Thyroid gland (tissue), 4 donors: ENCODE data around the gene ZNF28. TPM values are rescaled to one million over a fixed set of nuclear protein-coding genes. Genes with fewer than 3 reads are reported as not detected.
"Not testable (repeated sequence)": the region's sequence is repeated elsewhere in the genome, so short reads cannot be mapped to it uniquely, and the experiment has no call there.

Experiments
- DNase-seq, 2 donors: peaks; one replicate each; pipeline ENCODE4 v3.0.0-alpha.2; 2019
- H3K27ac ChIP-seq, 3 donors: fragments of 200-600 bp; sonication (generic); 1 replicate in 2 of 3; 2 replicates in 1 of 3; pipeline ENCODE4 v1.5.1; 2016 to 2019; ENCODE audit warnings: mild to moderate bottlenecking in 1 of 3, moderate library complexity in 1 of 3
- H3K27me3 ChIP-seq: fragments of 200-600 bp; sonication (generic); one replicate; pipeline ENCODE4 v1.5.1; 2019
- H3K36me3 ChIP-seq, 2 donors: fragments of 200-600 bp; sonication (generic); one replicate each; pipeline ENCODE4 v1.5.1; 2016 to 2019
- H3K4me1 ChIP-seq, 2 donors: fragments of 200-600 bp; sonication (generic); one replicate each; pipeline ENCODE4 v1.5.1; 2017 to 2019
- H3K4me3 ChIP-seq, 3 donors: fragments of 200-600 bp; sonication (generic); replicated peaks in 1 of 3; 1 replicate in 2 of 3; 2 replicates in 1 of 3; pipeline ENCODE4 v1.5.1; 2016; ENCODE audit warnings: mild to moderate bottlenecking in 1 of 3
- H3K9me3 ChIP-seq: fragments of 200-600 bp; sonication (generic); one replicate; pipeline ENCODE4 v1.5.1; 2017
- POLR2A ChIP-seq, 2 donors: fragments of 450-650 bp; IDR thresholded peaks; one replicate each; pipeline ENCODE4 v1.6.1; 2017; ENCODE audit warnings: antibody characterized with exemption in 2 of 2, mild to moderate bottlenecking in 2 of 2, moderate library complexity in 1 of 2
- WGBS, 2 donors: methylation state at CpG; one replicate each; pipeline ENCODE4 v1.1.5; 2017; 5-methylcytosine and 5-hydroxymethylcytosine counted together
- intact Hi-C: fragments of 100-400 bp; cut with DNase I; formaldehyde crosslinking; loops from one replicate; pipeline ENCODE4 v1.15.1; 2023
- total RNA-seq, 4 donors: library from RNA; depleted of rRNA; stranded (reverse); fragments of >200 nt; gene quantifications; one replicate each; pipeline ENCODE4 v1.2.3, GENCODE V29; 2016
- TF ChIP-seq, protein P1 (sequence below), 6 experiments: fragments of 200-600 bp in 3 of 6; fragments of 450-650 bp in 3 of 6; sonication (generic) in 3 of 6; IDR thresholded peaks; one replicate each; pipeline ENCODE4 v1.5.1; 2016 to 2019; ENCODE audit warnings: antibody characterized with exemption in 6 of 6, mild to moderate bottlenecking in 2 of 6, inconsistent platforms in 1 of 6, moderate library complexity in 1 of 6

Gene ZNF28
- 10 to 100 TPM; 14.4 to 22.8 (median 21.6) TPM for total RNA-seq

DNA sequence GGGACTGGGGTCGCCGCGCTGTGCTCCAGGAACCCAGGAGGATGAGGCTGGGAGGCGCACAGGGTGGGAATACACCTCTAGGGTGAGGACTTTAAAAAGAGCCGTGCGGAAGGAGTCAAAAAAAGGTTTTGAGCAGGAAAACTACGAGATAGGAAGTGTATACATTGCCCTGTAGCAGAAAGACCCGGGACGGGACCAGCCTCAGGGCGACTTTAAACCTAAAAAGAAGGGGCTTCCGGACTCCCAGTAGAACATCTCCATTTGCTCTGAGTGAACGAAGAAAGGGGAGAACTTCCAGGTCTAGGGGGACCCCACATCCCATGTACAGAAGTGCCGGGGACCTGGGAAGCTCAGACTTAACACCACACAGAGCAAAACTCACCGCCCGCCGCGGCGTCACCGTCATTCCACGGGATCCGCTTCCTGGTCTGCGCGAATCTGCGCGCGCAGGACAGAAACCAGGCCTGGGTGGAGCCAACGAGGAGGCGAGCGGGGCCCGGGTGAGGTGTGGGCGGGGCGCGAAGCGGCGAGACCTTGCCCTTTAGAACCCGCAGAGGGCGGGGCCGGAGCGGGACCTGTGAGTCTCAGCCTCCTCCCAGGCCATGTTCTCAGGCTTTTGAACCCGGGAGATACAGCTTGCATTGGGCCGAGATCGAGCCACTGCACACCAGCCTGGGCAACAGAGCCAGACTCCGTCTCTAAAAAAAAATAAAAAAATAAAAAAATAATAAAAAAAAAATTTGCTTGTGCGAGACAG is at the start of gene ZNF28:
ZNF28 (minus strand) TSS at position 430 of the 757 bp plus-strand sequence. CDS start 3,675 bp downstream, outside the sequence.
- H3K9me3 ChIP-seq, H3K27me3 ChIP-seq, H3K4me1 ChIP-seq, H3K36me3 ChIP-seq, intact Hi-C loops, H3K27ac ChIP-seq: not testable (repeated sequence)
- peak within 1 kb of the TSS; percentile 39 to 62 (median 49) for H3K4me3 ChIP-seq
- 2 to 4% methylated on average over 21 of the region's 44 CpGs for WGBS, 2 donors
- DNase-seq, result peak; percentile 74 to 76
- peak in 1 of 2 donors; percentile 12 for TF ChIP-seq POLR2A (IDR thresholded peaks at IDR 0.05)

DNA sequence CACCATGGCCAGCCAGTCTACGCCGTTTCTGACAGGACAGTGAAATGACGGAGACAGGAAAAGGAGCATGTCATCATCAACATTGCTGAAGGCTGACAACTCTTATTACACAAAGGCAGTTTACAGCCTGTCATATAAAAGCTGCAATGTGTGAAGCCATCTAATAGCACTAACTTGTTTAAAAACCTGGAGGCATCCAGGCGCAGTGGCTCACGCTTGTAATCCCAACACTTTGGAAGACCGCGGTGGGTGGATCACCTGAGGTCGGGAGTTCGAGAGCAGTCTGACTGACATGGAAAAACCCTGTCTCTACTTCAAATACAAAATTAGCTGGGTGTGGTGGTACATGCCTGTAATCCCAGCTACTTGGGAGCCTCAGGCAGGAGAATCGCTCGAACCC is 46.6 kb upstream of the ZNF28 start:
- 87 to 99% methylated on average over 11 of the region's 11 CpGs for WGBS, 2 donors

DNA sequence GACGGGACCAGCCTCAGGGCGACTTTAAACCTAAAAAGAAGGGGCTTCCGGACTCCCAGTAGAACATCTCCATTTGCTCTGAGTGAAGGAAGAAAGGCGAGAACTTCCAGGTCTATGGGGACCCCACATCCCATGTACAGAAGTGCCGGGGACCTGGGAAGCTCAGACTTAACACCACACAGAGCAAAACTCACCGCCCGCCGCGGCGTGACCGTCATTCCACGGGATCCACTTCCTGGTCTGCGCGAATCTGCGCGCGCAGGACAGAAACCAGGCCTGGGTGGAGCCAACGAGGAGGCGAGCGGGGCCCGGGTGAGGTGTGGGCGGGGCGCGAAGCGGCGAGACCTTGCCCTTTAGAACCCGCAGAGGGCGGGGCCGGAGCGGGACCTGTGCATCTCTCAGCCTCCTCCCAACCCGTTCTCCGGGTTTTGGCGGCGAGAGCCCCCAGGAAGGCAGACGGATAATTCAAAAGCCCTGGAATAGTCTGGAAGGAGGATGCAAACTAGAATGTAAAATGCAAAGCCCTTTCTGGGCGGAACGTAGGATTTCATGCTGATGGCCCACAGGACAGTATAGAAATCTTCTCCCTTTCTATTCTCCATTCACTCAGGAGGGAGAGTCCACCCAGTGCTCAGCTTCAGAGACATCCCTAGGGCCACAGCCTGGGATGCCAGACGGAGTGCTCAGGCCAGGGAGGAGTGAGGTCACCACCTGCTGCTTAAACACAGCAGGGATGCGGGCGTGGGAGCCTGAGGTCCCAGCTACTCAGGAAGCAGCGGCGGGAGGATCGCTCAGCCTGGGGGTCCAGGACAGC is 36.2 kb upstream of the ZNF28 start, which contains the start of gene ZNF468:
ZNF468 (minus strand) TSS at position 242 of the 814 bp plus-strand sequence. CDS start 3,347 bp downstream, outside the sequence.
- H3K9me3 ChIP-seq, H3K4me1 ChIP-seq, H3K27me3 ChIP-seq, intact Hi-C loops: not testable (repeated sequence)
- DNase-seq, result peak; percentile 74 to 79
- TF ChIP-seq POLR2A (IDR thresholded peaks at IDR 0.05), result peak in 1 of 2 donors; percentile 56
- TF ChIP-seq, protein P1, sequence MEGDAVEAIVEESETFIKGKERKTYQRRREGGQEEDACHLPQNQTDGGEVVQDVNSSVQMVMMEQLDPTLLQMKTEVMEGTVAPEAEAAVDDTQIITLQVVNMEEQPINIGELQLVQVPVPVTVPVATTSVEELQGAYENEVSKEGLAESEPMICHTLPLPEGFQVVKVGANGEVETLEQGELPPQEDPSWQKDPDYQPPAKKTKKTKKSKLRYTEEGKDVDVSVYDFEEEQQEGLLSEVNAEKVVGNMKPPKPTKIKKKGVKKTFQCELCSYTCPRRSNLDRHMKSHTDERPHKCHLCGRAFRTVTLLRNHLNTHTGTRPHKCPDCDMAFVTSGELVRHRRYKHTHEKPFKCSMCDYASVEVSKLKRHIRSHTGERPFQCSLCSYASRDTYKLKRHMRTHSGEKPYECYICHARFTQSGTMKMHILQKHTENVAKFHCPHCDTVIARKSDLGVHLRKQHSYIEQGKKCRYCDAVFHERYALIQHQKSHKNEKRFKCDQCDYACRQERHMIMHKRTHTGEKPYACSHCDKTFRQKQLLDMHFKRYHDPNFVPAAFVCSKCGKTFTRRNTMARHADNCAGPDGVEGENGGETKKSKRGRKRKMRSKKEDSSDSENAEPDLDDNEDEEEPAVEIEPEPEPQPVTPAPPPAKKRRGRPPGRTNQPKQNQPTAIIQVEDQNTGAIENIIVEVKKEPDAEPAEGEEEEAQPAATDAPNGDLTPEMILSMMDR (IDR thresholded peaks at IDR 0.05), result peak in 1 of 6 experiments; percentile 23
- Histone ChIP-seq H3K4me3 (peak within 1 kb of the TSS; percentile 27 to 70 (median 49)), H3K36me3 (peaks cover 0 to 14% of the 10 kb centered on the region in 2 donors), H3K27ac (peak within 1 kb of the TSS in 1 of 3 donors; percentile 36)
- 2 to 20% methylated on average over 18 to 19 of the region's 43 CpGs for WGBS, 2 donors

More for the DNA sequence above, 46.6 kb upstream of the ZNF28 start:
- H3K27ac ChIP-seq, H3K27me3 ChIP-seq, H3K9me3 ChIP-seq, DNase-seq, H3K4me1 ChIP-seq, H3K4me3 ChIP-seq, H3K36me3 ChIP-seq, intact Hi-C loops: not testable (repeated sequence)

DNA sequence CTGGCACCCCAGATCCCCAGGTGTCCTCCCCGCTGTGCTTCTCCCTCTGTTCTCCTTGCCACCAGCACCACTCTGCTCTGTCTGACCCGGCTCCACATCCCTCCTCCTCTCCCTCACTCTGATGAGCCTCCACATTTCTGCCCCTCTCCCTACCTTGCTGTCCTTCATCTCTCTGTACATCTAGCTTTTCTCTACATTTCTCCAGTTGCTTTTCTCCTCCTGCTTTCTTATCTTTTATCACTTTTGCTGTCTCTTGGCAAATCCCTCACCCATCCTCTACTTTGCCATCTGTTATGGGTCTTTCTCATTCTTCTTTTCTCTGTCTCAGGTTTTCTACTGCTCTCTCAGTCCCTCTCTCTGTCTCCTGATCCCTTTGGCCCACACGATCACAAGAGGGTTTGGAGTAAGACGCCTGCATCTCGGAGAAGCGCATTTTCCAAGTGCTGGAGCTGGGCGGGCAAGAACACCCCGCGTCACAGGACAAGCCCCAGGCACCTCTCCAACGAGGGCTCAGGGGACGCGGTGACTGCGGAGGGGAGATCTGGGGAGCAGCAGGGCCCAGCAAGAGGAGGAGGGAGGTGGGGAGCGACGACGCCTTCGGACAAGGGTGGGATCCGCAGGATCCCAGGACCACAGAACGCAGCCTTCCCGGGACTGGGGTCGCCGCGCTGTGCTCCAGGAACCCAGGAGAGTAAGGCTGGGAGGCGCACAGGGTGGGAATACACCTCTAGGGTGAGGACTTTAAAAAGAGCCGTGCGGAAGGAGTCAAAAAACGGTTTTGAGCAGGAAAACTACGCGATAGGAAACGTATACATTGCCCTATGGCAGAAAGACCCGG is 35.3 kb upstream of the ZNF28 start:
- 2 to 5% methylated on average over 24 to 31 of the region's 31 CpGs for WGBS, 2 donors
- H3K27ac ChIP-seq, result peak overlapping the region in 1 of 3 donors; percentile 36

DNA sequence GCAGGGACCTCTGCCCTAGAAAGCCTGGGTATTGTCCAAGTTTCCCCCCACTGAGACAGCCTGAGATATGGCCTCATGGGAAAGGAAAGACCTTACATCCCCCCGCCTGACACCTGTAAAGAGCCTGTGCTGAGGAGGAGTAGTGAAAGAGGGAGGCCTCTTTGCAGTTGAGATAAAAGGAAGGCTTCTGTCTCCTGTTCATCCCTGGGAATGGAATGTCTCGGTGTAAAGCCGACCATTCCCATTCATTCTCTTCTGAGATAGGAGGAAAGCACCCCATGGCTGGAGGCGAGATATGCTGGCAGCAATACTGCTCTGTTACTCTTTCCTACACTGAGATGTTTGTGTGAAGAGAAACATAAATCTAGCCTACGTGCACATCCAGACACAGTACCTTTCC is 25.9 kb upstream of the ZNF28 start:
- H3K4me3 ChIP-seq, H3K4me1 ChIP-seq, DNase-seq, H3K27me3 ChIP-seq, intact Hi-C loops, H3K27ac ChIP-seq, H3K9me3 ChIP-seq: not testable (repeated sequence)
- 88 to 89% methylated on average over 4 to 5 of the region's 5 CpGs for WGBS, 2 donors
- peaks cover 50 to 69% of the 10 kb centered on the region in 2 donors for H3K36me3 ChIP-seq

More for the DNA sequence above, 35.3 kb upstream of the ZNF28 start:
- H3K9me3 ChIP-seq, intact Hi-C loops, H3K4me1 ChIP-seq, H3K27me3 ChIP-seq: not testable (repeated sequence)
- Histone ChIP-seq H3K36me3 (peaks cover 0 to 14% of the 10 kb centered on the region in 2 donors), H3K4me3 (peak overlapping the region; percentile 27 to 70 (median 49))
- DNase-seq, result peak; percentile 24 to 25

DNA sequence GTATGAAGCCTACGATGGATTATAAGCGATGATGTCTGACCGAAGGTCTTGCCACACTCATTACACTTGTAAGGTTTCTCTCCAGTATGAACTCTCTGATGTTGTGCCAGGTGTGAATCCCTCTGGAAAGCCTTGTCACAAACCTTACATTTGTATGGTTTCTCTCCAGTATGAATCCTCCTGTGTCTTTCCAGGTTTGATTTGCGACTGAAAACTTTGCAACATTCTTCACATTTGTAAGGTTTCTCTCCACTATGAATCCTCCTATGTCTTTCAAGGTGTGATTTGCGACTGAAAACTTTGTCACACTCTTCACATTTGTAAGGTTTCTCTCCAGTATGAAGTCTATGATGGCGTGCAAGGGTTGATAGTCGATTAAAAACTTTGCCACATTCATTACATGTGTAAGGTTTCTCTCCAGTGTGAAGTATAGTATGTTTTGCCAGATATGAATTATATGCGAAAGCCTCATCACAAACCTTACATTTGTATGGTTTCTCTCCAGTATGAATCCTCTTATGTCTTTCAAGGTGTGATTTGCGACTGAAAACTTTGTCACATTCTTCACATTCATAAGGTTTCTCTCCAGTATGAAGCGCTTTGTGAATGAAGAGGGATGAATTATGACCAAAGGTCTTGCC is 19.5 kb upstream of the ZNF28 start:
- H3K4me1 ChIP-seq, H3K27me3 ChIP-seq, DNase-seq, H3K4me3 ChIP-seq, H3K9me3 ChIP-seq, H3K27ac ChIP-seq, intact Hi-C loops: not testable (repeated sequence)
- H3K36me3 ChIP-seq, result peaks cover 45 to 55% of the 10 kb centered on the region in 2 donors
- 86 to 97% methylated on average over 10 of the region's 10 CpGs for WGBS, 2 donors

DNA sequence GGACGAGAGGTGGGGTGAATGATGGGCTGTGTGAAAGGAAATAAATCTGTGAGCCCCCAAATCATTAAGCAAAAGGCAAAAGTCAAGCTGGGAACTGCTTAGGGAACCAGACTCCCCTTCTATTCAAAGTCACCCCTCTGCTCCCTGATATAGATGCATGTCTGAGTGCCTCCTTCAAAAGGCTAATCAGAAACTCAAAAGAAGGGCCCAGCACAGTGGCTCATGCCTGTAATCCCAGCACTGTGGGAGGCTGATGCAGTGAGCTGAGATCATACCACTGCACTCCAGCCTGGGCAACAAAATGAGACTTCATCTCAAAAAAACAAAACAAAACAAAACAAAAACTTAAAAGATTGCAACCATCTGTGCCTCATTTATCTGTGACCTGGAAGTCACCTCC is 12.9 kb upstream of the ZNF28 start:
- H3K4me3 ChIP-seq, H3K4me1 ChIP-seq, H3K27ac ChIP-seq, DNase-seq, H3K27me3 ChIP-seq, H3K36me3 ChIP-seq, intact Hi-C loops, H3K9me3 ChIP-seq: not testable (repeated sequence)
- 58 to 89% methylated on average over 1 of the region's 1 CpG for WGBS, 2 donors

DNA sequence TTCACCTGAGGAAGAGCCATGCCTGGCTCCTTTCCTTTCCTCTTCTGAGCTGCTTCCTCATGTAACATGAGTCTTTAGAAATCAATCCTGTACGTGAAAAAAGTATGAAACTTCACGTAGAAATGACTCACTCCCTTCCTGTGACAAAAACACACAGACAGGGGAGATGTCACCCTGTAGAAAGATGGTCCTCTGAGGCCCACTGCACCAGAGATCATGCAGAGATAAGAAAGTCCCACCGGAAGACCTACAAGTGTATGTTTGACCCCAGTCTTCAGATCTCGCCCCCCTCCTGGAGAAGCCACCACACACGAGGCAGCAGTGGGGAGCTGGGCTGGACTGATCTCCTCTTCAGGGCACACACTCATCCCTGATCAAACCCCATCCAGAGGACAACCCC is 12.1 kb upstream of the ZNF28 start:
- H3K9me3 ChIP-seq, H3K36me3 ChIP-seq, H3K27ac ChIP-seq, H3K27me3 ChIP-seq, H3K4me1 ChIP-seq, intact Hi-C loops, H3K4me3 ChIP-seq, DNase-seq: not testable (repeated sequence)
- WGBS, 2 donors, result 67 to 68% methylated on average over 5 of the region's 5 CpGs

DNA sequence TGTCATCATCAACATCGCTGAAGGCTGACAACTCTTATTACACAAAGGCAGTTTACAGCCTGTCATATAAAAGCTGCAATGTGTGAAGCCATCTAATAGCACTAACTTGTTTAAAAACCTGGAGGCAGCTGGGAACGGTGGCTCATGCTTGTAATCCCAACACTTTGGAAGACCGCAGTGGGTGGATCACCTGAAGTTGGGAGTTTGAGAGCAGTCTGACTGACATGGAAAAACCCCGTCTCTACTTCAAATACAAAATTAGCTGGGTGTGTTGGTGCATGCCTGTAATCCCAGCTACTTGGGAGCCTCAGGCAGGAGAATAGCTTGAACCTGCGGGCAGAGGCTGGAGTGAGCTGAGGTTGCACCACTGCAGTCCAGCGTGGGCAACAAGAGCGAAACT is 8.4 kb upstream of the ZNF28 start:
- H3K4me1 ChIP-seq, H3K27ac ChIP-seq, H3K36me3 ChIP-seq, DNase-seq, H3K9me3 ChIP-seq, H3K4me3 ChIP-seq, H3K27me3 ChIP-seq, intact Hi-C loops: not testable (repeated sequence)
- 61 to 95% methylated on average over 6 to 7 of the region's 7 CpGs for WGBS, 2 donors
